Ectodermal cell (in vitro differentiated cells): ENCODE measurements around the gene SULT1C3.
"Not testable (repeated sequence)": the region's sequence is repeated elsewhere in the genome, so short reads cannot be mapped to it uniquely, and the experiment has no call there.

Experiments
- H3K27ac ChIP-seq: 2 replicates; pipeline ENCODE4 v1.7.0; 2013; ENCODE audit warnings: mild to moderate bottlenecking, low read depth, low read length; ENCODE audit not compliant: insufficient read depth, poor library complexity, severe bottlenecking
- H3K27me3 ChIP-seq: 2 replicates; pipeline ENCODE4 v1.7.0; 2013; ENCODE audit warnings: mild to moderate bottlenecking, low read length; ENCODE audit not compliant: insufficient read depth, control insufficient read depth, poor library complexity, severe bottlenecking
- H3K36me3 ChIP-seq: one replicate; pipeline ENCODE4 v1.7.0; 2013; ENCODE audit warnings: low read length; ENCODE audit not compliant: control insufficient read depth, insufficient read depth
- H3K4me1 ChIP-seq: one replicate; pipeline ENCODE4 v1.7.0; 2013; ENCODE audit warnings: low read length; ENCODE audit not compliant: control insufficient read depth, insufficient read depth
- H3K4me3 ChIP-seq: 2 replicates; pipeline ENCODE4 v1.7.0; 2013; ENCODE audit warnings: low read depth, low read length, control low read depth; ENCODE audit not compliant: insufficient read depth
- H3K9me3 ChIP-seq: 2 replicates; pipeline ENCODE4 v1.7.0; 2013; ENCODE audit warnings: mild to moderate bottlenecking, low read length, moderate library complexity; ENCODE audit not compliant: control insufficient read depth
- WGBS, 2 experiments: methylation state at CpG; one replicate each; pipeline ENCODE4 v1.1.7; 2013; ENCODE audit warnings: missing lambda C conversion rate in 2 of 2; 5-methylcytosine and 5-hydroxymethylcytosine counted together

Gene SULT1C3

GRCh38 chr2:108268001-108268400 lies 28.2 kb downstream of the SULT1C3 start:
- Histone ChIP-seq H3K4me1 (no peaks in the 10 kb centered on the region), H3K4me3 (no peak overlapping the region), H3K27ac (no peak overlapping the region), H3K36me3 (no peaks in the 10 kb centered on the region), H3K9me3 (no peaks in the 10 kb centered on the region), H3K27me3 (no peaks in the 10 kb centered on the region)
- WGBS, 2 experiments, result 79 to 82% methylated on average over 4 of the region's 4 CpGs

GRCh38 chr2:108270346-108270745 lies 30.6 kb downstream of the SULT1C3 start:
- H3K4me1 ChIP-seq, result no peaks in the 10 kb centered on the region
- H3K9me3 ChIP-seq, result no peaks in the 10 kb centered on the region
- 82% methylated on average over 3 of the region's 3 CpGs for WGBS, 2 experiments
- no peak overlapping the region for H3K27ac ChIP-seq
- H3K27me3 ChIP-seq, result no peaks in the 10 kb centered on the region
- H3K36me3 ChIP-seq, result no peaks in the 10 kb centered on the region
- no peak overlapping the region for H3K4me3 ChIP-seq

GRCh38 chr2:108270768-108271506 lies 31.2 kb downstream of the SULT1C3 start:
- Histone ChIP-seq H3K4me3 (no peak overlapping the region), H3K9me3 (no peaks in the 10 kb centered on the region), H3K4me1 (no peaks in the 10 kb centered on the region), H3K27me3 (no peaks in the 10 kb centered on the region), H3K27ac (no peak overlapping the region), H3K36me3 (no peaks in the 10 kb centered on the region)
- 85 to 87% methylated on average over 5 of the region's 5 CpGs for WGBS, 2 experiments

GRCh38 chr2:108271691-108272253 lies 32.0 kb downstream of the SULT1C3 start:
- no peaks in the 10 kb centered on the region for H3K27me3 ChIP-seq
- H3K36me3 ChIP-seq, result no peaks in the 10 kb centered on the region
- H3K4me1 ChIP-seq, result no peaks in the 10 kb centered on the region
- WGBS, 2 experiments, result 91 to 95% methylated on average over 7 of the region's 7 CpGs
- H3K4me3 ChIP-seq, result no peak overlapping the region
- H3K27ac ChIP-seq, result no peak overlapping the region
- no peaks in the 10 kb centered on the region for H3K9me3 ChIP-seq

- Histone ChIP-seq H3K9me3 (no peaks in the 10 kb centered on the region), H3K27me3 (no peaks in the 10 kb centered on the region), H3K4me3 (no peak overlapping the region), H3K36me3 (no peaks in the 10 kb centered on the region), H3K27ac (no peak overlapping the region), H3K4me1 (no peaks in the 10 kb centered on the region)
- 100% methylated on average over 2 of the region's 2 CpGs for WGBS, 2 experiments
Measured at GRCh38 chr2:108278631-108279030, 38.9 kb downstream of the SULT1C3 start.

GRCh38 chr2:108279468-108279867 lies 39.7 kb downstream of the SULT1C3 start:
- no peaks in the 10 kb centered on the region for H3K36me3 ChIP-seq
- no peaks in the 10 kb centered on the region for H3K4me1 ChIP-seq
- no peaks in the 10 kb centered on the region for H3K9me3 ChIP-seq
- H3K27ac ChIP-seq, result no peak overlapping the region
- WGBS, 2 experiments, result 88 to 89% methylated on average over 5 of the region's 5 CpGs
- H3K4me3 ChIP-seq, result no peak overlapping the region
- H3K27me3 ChIP-seq, result no peaks in the 10 kb centered on the region

GRCh38 chr2:108280466-108280865 lies 40.7 kb downstream of the SULT1C3 start:
- no peaks in the 10 kb centered on the region for H3K27me3 ChIP-seq
- H3K4me1 ChIP-seq, result no peaks in the 10 kb centered on the region
- no peak overlapping the region for H3K4me3 ChIP-seq
- no peaks in the 10 kb centered on the region for H3K9me3 ChIP-seq
- 93% methylated on average over 3 of the region's 3 CpGs for WGBS, 2 experiments
- no peak overlapping the region for H3K27ac ChIP-seq
- no peaks in the 10 kb centered on the region for H3K36me3 ChIP-seq

- H3K36me3 ChIP-seq, H3K9me3 ChIP-seq, H3K27ac ChIP-seq, H3K4me3 ChIP-seq, H3K27me3 ChIP-seq, H3K4me1 ChIP-seq: not testable (repeated sequence)
- WGBS, 2 experiments, result 91 to 92% methylated on average over 7 of the region's 7 CpGs
Measured at GRCh38 chr2:108284566-108284965, 44.8 kb downstream of the SULT1C3 start.

GRCh38 chr2:108285616-108286015 lies 45.8 kb downstream of the SULT1C3 start:
- H3K9me3 ChIP-seq, result no peaks in the 10 kb centered on the region
- 96 to 97% methylated on average over 5 of the region's 5 CpGs for WGBS, 2 experiments
- no peaks in the 10 kb centered on the region for H3K27me3 ChIP-seq
- no peaks in the 10 kb centered on the region for H3K36me3 ChIP-seq
- peaks cover 7% of the 10 kb centered on the region for H3K4me1 ChIP-seq
- no peak overlapping the region for H3K27ac ChIP-seq
- no peak overlapping the region for H3K4me3 ChIP-seq

- Histone ChIP-seq H3K4me3 (no peak overlapping the region), H3K27ac (no peak overlapping the region), H3K36me3 (no peaks in the 10 kb centered on the region), H3K4me1 (peaks cover 7% of the 10 kb centered on the region), H3K27me3 (no peaks in the 10 kb centered on the region), H3K9me3 (no peaks in the 10 kb centered on the region)
- 94 to 96% methylated on average over 2 of the region's 2 CpGs for WGBS, 2 experiments
Measured at GRCh38 chr2:108287169-108287568, 47.4 kb downstream of the SULT1C3 start.
